A673 (cell line): ENCODE results near the gene SIAH3. TPM values are rescaled to one million over a fixed set of nuclear protein-coding genes. Genes with fewer than 3 reads are reported as not detected.

Experiments used
- Bru-seq: library from RNA; stranded (reverse); fragments of 400-500 nt; gene quantifications from one replicate; lab custom pipeline; 2021; lab: Mats Ljungman, UMichigan
- BruChase-seq, 2 experiments: library from RNA; stranded (reverse); fragments of 400-500 nt; gene quantifications; one replicate each; lab custom pipeline; 2021; lab: Mats Ljungman, UMichigan
- BruUV-seq: library from RNA; stranded (reverse); fragments of 400-500 nt; replicated peaks from 2 replicates; lab custom pipeline; 2021; lab: Mats Ljungman, UMichigan
- CTCF ChIA-PET: fragments of 300-600 bp; sonication (Branson Sonifier 250); formaldehyde crosslinking; loops from one replicate; lab custom pipeline; 2022; ENCODE audit warnings: antibody characterized with exemption; lab: Charles Lee
- POLR2A ChIA-PET: fragments of 300-600 bp; sonication (Branson Sonifier 250); formaldehyde crosslinking; loops from one replicate; lab custom pipeline; 2022; ENCODE audit warnings: antibody characterized with exemption; ENCODE audit not compliant: low non-redundant PET; lab: Charles Lee
- DNase-seq: peaks from one replicate; pipeline ENCODE4 v3.0.0-alpha.2; 2015; ENCODE audit warnings: low spot score
- H3K27ac ChIP-seq: fragments of 200-600 bp; sonication (generic); 2 replicates; pipeline ENCODE4 v1.5.1; 2016; ENCODE audit warnings: mixed run types, low read depth, mild to moderate bottlenecking, mixed read lengths, antibody characterized with exemption, low read length; ENCODE audit not compliant: poor library complexity, severe bottlenecking
- H3K27me3 ChIP-seq: fragments of 200-600 bp; sonication (generic); replicated peaks from 2 replicates; pipeline ENCODE4 v1.6.1; 2017; ENCODE audit warnings: mixed run types, low read depth, mild to moderate bottlenecking, mixed read lengths, antibody characterized with exemption, low read length; ENCODE audit not compliant: insufficient read depth, poor library complexity
- H3K36me3 ChIP-seq: fragments of 200-600 bp; sonication (generic); 2 replicates; pipeline ENCODE4 v1.6.1; 2016; ENCODE audit warnings: mixed run types, mild to moderate bottlenecking, mixed read lengths, antibody characterized with exemption, low read length; ENCODE audit not compliant: insufficient read depth, poor library complexity, severe bottlenecking
- H3K4me1 ChIP-seq: fragments of 200-600 bp; sonication (generic); 2 replicates; pipeline ENCODE4 v1.6.1; 2017; ENCODE audit warnings: mixed run types, mild to moderate bottlenecking, mixed read lengths, antibody characterized with exemption, low read length; ENCODE audit not compliant: insufficient read depth, poor library complexity, severe bottlenecking
- H3K4me3 ChIP-seq: fragments of 200-600 bp; sonication (generic); 2 replicates; pipeline ENCODE4 v1.5.1; 2016; ENCODE audit warnings: low read depth, mixed run types, mild to moderate bottlenecking, mixed read lengths, low read length; ENCODE audit not compliant: poor library complexity, severe bottlenecking
- H3K9me3 ChIP-seq: fragments of 200-600 bp; sonication (generic); 2 replicates; pipeline ENCODE4 v1.6.1; 2016; ENCODE audit warnings: mixed run types, low read depth, mild to moderate bottlenecking, mixed read lengths, antibody characterized with exemption, low read length; ENCODE audit not compliant: poor library complexity, severe bottlenecking
- EZH2 ChIP-seq: fragments of 200-600 bp; sonication (generic); IDR thresholded peaks from 2 replicates; pipeline ENCODE4 v1.6.1; 2017; ENCODE audit warnings: borderline replicate concordance, low read depth, mild to moderate bottlenecking, mixed read lengths, antibody characterized with exemption, low read length; ENCODE audit not compliant: poor library complexity, severe bottlenecking
- intact Hi-C: fragments of 100-400 bp; cut with micrococcal nuclease; formaldehyde crosslinking; loops from one replicate; pipeline ENCODE4 v1.10.0; 2022; ENCODE audit not compliant: unreplicated experiment
- long read RNA-seq: library from polyadenylated mRNA; stranded (forward); transcript quantifications from one replicate; pipeline ENCODE4 v2.0.0, GENCODE V29; 2022
- total RNA-seq: library from RNA; stranded (reverse); gene quantifications from 2 replicates; pipeline ENCODE4 v1.2.3, GENCODE V29; 2021
- TF ChIP-seq, protein P1 (sequence below): fragments of 300-800, 200-600 bp; sonication (generic); conservative IDR thresholded peaks from 2 replicates; pipeline ENCODE4 v1.5.1; 2017; ENCODE audit warnings: low read depth, mild to moderate bottlenecking, antibody characterized with exemption, low read length, moderate library complexity, mixed read lengths

Gene SIAH3, protein sequence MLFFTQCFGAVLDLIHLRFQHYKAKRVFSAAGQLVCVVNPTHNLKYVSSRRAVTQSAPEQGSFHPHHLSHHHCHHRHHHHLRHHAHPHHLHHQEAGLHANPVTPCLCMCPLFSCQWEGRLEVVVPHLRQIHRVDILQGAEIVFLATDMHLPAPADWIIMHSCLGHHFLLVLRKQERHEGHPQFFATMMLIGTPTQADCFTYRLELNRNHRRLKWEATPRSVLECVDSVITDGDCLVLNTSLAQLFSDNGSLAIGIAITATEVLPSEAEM
- total RNA-seq: 4.6 and 5.8 TPM in 2 replicates
- percentile 61 among the genes with signal in this experiment for Bru-seq, nascent RNA
- percentile 56 among the genes with signal in this experiment for BruChase-seq, experiment 1, labeled RNA remaining after a 2-hour chase
- BruChase-seq, experiment 2, labeled RNA remaining after a 6-hour chase: percentile 56 among the genes with signal in this experiment
- long read RNA-seq, full-length matches to known transcripts: 1 of 7 reads
- long read RNA-seq, partial matches to known transcripts: 0 of 7 reads
- long read RNA-seq, other reads (novel, unspliced or antisense): 6 of 7 reads

DNA sequence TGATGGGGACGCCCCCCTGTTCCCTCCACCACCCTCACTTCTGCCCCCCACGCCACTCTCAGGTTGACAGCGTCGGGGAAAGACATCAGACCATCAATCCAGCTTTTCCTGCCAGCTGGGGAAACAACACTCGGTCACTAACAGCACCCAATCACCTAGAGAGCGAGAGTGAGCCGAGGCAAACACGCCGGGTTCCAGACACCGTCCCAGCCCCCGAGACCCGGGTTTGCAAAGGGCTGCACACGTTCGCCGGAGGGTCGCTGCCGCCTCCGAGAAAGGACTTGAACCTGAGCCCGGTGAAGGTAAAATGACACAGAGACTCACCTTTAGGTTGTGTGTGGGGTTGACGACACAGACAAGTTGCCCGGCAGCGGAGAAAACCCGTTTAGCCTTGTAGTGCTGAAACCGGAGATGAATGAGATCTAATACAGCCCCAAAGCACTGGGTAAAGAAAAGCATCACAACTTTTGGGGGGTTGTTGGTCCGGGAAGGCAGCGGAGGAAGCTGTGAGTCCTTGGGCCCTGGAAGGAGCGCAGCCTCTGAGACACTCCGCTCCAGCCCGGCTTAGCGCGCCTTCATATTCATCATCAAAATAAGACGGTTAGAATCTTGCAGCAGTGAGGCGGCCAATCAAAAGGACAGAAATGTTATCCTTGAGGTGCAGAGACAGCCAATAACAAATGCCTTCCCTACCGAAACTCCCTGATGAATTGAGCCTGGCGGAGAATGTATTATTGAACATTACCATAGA is at the start of gene SIAH3:
SIAH3 (minus strand) TSS at position 583 of the 751 bp plus-strand sequence; CDS start at position 459, 124 bp downstream.
- TF ChIP-seq EZH2: no peak
- Histone ChIP-seq H3K36me3 (no peaks in the 10 kb centered on the region), H3K4me3 (peak within 1 kb of the TSS; percentile 77), H3K4me1 (peaks cover 18% of the 10 kb centered on the region), H3K27ac (peak within 1 kb of the TSS; percentile 13), H3K27me3 (no peaks in the 10 kb centered on the region), H3K9me3 (peaks cover 4% of the 10 kb centered on the region)
- ChIA-PET POLR2A (interaction anchor here (0.8 kb wide), 1 partner anchor 67 kb away, joined by 11 read pairs; no protein-coding TSS in a partner anchor), CTCF (no interaction called here)
- BruUV-seq: TSS peak; percentile 40
- intact Hi-C loops: no loop called here
- DNase-seq: peak; percentile 89

DNA sequence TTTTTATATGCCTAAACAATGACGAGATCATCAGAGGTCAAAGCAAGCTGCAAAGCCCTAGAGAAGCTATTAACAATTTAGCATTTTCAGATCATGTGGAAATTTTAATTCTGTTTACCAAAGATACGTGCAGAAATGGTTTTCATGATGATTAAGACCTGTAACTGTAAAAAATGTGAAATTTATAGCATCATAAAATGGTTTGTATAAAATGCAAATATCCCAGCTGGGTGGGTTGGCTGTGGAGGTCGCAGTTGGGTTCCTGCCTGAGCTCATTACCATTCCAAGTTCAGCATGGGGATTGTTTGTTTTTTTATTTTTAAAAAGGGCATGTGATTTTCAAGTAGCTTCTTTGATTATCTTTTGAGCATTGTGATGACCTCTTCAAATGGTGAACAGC is 47.9 kb upstream of the SIAH3 start:
- H3K9me3 ChIP-seq: no peaks in the 10 kb centered on the region
- TF ChIP-seq, protein P1, sequence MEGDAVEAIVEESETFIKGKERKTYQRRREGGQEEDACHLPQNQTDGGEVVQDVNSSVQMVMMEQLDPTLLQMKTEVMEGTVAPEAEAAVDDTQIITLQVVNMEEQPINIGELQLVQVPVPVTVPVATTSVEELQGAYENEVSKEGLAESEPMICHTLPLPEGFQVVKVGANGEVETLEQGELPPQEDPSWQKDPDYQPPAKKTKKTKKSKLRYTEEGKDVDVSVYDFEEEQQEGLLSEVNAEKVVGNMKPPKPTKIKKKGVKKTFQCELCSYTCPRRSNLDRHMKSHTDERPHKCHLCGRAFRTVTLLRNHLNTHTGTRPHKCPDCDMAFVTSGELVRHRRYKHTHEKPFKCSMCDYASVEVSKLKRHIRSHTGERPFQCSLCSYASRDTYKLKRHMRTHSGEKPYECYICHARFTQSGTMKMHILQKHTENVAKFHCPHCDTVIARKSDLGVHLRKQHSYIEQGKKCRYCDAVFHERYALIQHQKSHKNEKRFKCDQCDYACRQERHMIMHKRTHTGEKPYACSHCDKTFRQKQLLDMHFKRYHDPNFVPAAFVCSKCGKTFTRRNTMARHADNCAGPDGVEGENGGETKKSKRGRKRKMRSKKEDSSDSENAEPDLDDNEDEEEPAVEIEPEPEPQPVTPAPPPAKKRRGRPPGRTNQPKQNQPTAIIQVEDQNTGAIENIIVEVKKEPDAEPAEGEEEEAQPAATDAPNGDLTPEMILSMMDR: no peak
- TF ChIP-seq EZH2: no peak
- H3K27ac ChIP-seq: no peak overlapping the region
- no peak overlapping the region for H3K4me3 ChIP-seq
- intact Hi-C loops: no loop called here
- H3K36me3 ChIP-seq: no peaks in the 10 kb centered on the region
- no peak for DNase-seq
- CTCF ChIA-PET: interaction anchor here (0.6 kb wide), 1 partner anchor 110 kb away, joined by 3 read pairs; no protein-coding TSS in a partner anchor
- H3K4me1 ChIP-seq: peaks cover 35% of the 10 kb centered on the region
- POLR2A ChIA-PET: no interaction called here
- BruUV-seq: no TSS peak
- no peaks in the 10 kb centered on the region for H3K27me3 ChIP-seq

DNA sequence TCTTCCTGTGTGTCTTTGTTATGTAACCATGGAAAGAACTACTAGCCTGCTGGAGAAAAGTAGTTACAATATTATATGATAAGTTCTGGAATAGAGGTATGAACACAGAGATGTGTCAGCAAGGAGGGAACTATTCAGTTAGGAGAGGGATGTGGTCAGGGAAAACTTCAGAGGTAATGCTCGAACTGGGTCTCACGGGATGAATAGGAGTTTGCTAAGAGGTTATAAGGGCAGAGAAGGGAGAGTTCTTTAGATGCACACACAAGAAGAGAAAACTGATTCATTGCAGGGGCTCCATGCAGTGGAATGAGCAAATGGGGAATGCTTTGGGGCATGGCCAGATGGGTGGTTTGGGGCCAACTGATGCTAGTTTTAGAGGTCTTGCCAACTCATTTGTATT is 46.0 kb upstream of the SIAH3 start:
- POLR2A ChIA-PET: no interaction called here

More for the DNA sequence above, 46.0 kb upstream of the SIAH3 start:
- DNase-seq: no peak
- CTCF ChIA-PET: no interaction called here
- Histone ChIP-seq H3K9me3 (no peaks in the 10 kb centered on the region), H3K4me3 (no peak overlapping the region), H3K27ac (no peak overlapping the region), H3K36me3 (no peaks in the 10 kb centered on the region), H3K4me1 (peaks cover 36% of the 10 kb centered on the region), H3K27me3 (no peaks in the 10 kb centered on the region)
- TF ChIP-seq, protein P1: no peak
- no peak for TF ChIP-seq EZH2
- intact Hi-C loops: no loop called here
- no TSS peak for BruUV-seq
